Keratinocyte (primary cell): ENCODE data around the gene LILRB2. TPM values are rescaled to one million over a fixed set of nuclear protein-coding genes. Genes with fewer than 3 reads are reported as not detected.

Source experiments
- DNase-seq: peaks from one replicate; pipeline ENCODE4 v3.0.0-alpha.2; 2011; ENCODE audit warnings: low read depth, missing footprints, low spot score
- FAIRE-seq: peaks from 2 replicates; lab custom pipeline; 2011; peaks lifted over from hg19 to GRCh38; lab: Jason Lieb, UNC
- H2AFZ ChIP-seq: 2 replicates; pipeline ENCODE4 v1.6.0; 2012; ENCODE audit warnings: low read length, control low read depth, inconsistent platforms; ENCODE audit not compliant: control insufficient read depth
- H3K27ac ChIP-seq: 2 replicates; pipeline ENCODE4 v1.5.1; 2011; ENCODE audit warnings: low read length; ENCODE audit not compliant: control insufficient read depth, insufficient read depth
- H3K27me3 ChIP-seq: 3 replicates; pipeline ENCODE4 v1.6.0; 2011; ENCODE audit warnings: low read length; ENCODE audit not compliant: control insufficient read depth, insufficient read depth; ENCODE audit errors: extremely low read depth
- H3K36me3 ChIP-seq, 2 experiments: 2 replicates in 1 of 2; 3 replicates in 1 of 2; pipeline ENCODE4 v1.5.1; 2011; ENCODE audit warnings: low read length in 2 of 2, mild to moderate bottlenecking in 1 of 2; ENCODE audit not compliant: control insufficient read depth in 2 of 2, insufficient read depth in 2 of 2; ENCODE audit errors: extremely low read depth in 1 of 2
- H3K4me1 ChIP-seq: 3 replicates; pipeline ENCODE4 v1.5.1; 2011; ENCODE audit warnings: low read length; ENCODE audit not compliant: control insufficient read depth, insufficient read depth; ENCODE audit errors: extremely low read depth
- H3K4me2 ChIP-seq: 3 replicates; pipeline ENCODE4 v1.6.0; 2011; ENCODE audit warnings: low read depth, low read length; ENCODE audit not compliant: control insufficient read depth, insufficient read depth; ENCODE audit errors: extremely low read depth
- H3K4me3 ChIP-seq, 3 experiments: fragments of 200-600 bp in 1 of 3; sonication (generic) in 1 of 3; 2 replicates in 2 of 3; 3 replicates in 1 of 3; pipeline ENCODE4 v1.5.1; 2011 to 2016; ENCODE audit warnings: low read length in 3 of 3, mild to moderate bottlenecking in 3 of 3, control low read depth in 2 of 3, inconsistent platforms in 1 of 3, low read depth in 1 of 3, mixed read lengths in 1 of 3, mixed run types in 1 of 3, moderate library complexity in 1 of 3; ENCODE audit not compliant: control insufficient read depth in 2 of 3, insufficient read depth in 2 of 3; ENCODE audit errors: extremely low read depth in 1 of 3
- H3K79me2 ChIP-seq: 2 replicates; pipeline ENCODE4 v1.6.0; 2012; ENCODE audit warnings: low read length; ENCODE audit not compliant: control insufficient read depth, insufficient read depth
- H3K9ac ChIP-seq: 3 replicates; pipeline ENCODE4 v1.6.0; 2011; ENCODE audit warnings: low read length; ENCODE audit not compliant: control insufficient read depth, insufficient read depth; ENCODE audit errors: extremely low read depth
- H3K9me1 ChIP-seq: 3 replicates; pipeline ENCODE4 v1.6.0; 2011; ENCODE audit warnings: low read length; ENCODE audit not compliant: control insufficient read depth, insufficient read depth; ENCODE audit errors: extremely low read depth
- H3K9me3 ChIP-seq: 2 replicates; pipeline ENCODE4 v1.5.1; 2012; ENCODE audit warnings: low read depth, low read length; ENCODE audit not compliant: control insufficient read depth
- H4K20me1 ChIP-seq: 3 replicates; pipeline ENCODE4 v1.6.0; 2011; ENCODE audit warnings: low read length; ENCODE audit not compliant: control insufficient read depth, insufficient read depth; ENCODE audit errors: extremely low read depth
- EZH2 ChIP-seq: IDR thresholded peaks from one replicate; pipeline ENCODE4 v1.6.1; 2012; ENCODE audit warnings: inconsistent platforms, mild to moderate bottlenecking, low read length, moderate library complexity
- dilution Hi-C: fragments of 300-500 bp; cut with MboI; formaldehyde crosslinking; loops from one replicate; pipeline ENCODE4 v1.7.0; 2020; ENCODE audit warnings: low sequenced_read_pairs; ENCODE audit not compliant: extremely low pct_ligation_motif_present
- polyA plus RNA-seq, 5 experiments: library from polyadenylated mRNA; depleted of rRNA in 3 of 5; stranded (reverse) in 3 of 5; stranded (forward) in 1 of 5; unstranded in 1 of 5; fragments of >200 nt; gene quantifications; 1 replicate in 1 of 5; 2 replicates in 3 of 5; 3 replicates in 1 of 5; pipeline versions ENCODE4 v1.2.1 to v1.2.3, GENCODE V29; 2011 to 2012; ENCODE audit warnings: missing spikeins in 2 of 5, low read depth in 1 of 5, low replicate concordance in 1 of 5
- TF ChIP-seq, protein P1 (sequence below), 3 experiments: IDR thresholded peaks in 1 of 3; conservative IDR thresholded peaks in 1 of 3; optimal IDR thresholded peaks in 1 of 3; 2 replicates in 2 of 3; 3 replicates in 1 of 3; pipeline versions ENCODE3 to v1.5.1; 2011; ENCODE audit warnings: low read length in 3 of 3, mild to moderate bottlenecking in 3 of 3, moderate library complexity in 2 of 3, control low read depth in 1 of 3, inconsistent platforms in 1 of 3; ENCODE audit not compliant: insufficient read depth in 2 of 3; ENCODE audit errors: extremely low read depth in 1 of 3

LILRB2 gene
- polyA plus RNA-seq, 1 donor (not counting 4 experiments of a cell fraction or from before 2014, with no cell fraction given): not detected

DNA sequence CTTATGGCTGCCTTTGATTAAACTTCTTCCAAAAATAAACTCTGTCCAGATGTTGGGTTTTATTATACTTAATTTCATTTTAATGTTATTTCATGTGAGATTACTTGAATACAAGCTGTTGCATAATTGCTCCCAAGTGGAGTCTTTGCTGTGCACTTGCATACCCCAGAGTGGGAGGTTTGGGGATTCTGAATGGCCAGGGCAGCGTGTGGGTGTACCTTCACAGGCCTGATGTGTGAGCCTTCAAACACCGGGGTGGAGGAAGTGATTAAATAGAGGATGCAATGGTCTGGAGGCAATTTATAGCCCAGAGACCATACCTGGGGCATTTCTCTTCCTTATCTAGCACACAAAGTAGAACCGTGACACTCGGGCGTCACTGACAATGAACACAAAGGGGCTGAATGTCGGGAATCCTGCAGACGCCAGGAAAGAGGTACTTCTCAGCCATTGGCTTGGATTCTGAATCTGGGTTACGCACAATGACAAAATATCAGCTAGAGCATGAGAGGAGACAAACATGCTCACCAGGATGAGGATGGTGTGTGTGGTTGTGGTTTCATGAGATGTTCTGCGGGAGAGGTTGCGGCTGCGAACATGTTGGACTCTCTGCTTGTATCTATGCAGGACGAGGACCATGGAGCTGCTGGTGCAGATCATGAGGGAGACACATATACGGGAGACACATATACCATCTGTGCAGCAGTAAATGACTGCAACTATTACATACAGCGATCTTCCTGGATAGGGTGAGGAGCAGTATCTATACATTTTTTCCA lies 39.2 kb upstream of the LILRB2 start:
- Histone ChIP-seq H3K79me2 (no peaks in the 10 kb centered on the region), H3K27ac (no peak overlapping the region), H2AFZ (no peak overlapping the region), H3K9me1 (no peaks in the 10 kb centered on the region), H3K4me2 (no peak overlapping the region), H3K9ac (no peak overlapping the region), H3K36me3 (no peaks in the 10 kb centered on the region), H4K20me1 (no peaks in the 10 kb centered on the region), H3K9me3 (no peaks in the 10 kb centered on the region), H3K4me3 (no peak overlapping the region), H3K27me3 (no peaks in the 10 kb centered on the region), H3K4me1 (no peaks in the 10 kb centered on the region)
- DNase-seq: no peak
- TF ChIP-seq, protein P1, sequence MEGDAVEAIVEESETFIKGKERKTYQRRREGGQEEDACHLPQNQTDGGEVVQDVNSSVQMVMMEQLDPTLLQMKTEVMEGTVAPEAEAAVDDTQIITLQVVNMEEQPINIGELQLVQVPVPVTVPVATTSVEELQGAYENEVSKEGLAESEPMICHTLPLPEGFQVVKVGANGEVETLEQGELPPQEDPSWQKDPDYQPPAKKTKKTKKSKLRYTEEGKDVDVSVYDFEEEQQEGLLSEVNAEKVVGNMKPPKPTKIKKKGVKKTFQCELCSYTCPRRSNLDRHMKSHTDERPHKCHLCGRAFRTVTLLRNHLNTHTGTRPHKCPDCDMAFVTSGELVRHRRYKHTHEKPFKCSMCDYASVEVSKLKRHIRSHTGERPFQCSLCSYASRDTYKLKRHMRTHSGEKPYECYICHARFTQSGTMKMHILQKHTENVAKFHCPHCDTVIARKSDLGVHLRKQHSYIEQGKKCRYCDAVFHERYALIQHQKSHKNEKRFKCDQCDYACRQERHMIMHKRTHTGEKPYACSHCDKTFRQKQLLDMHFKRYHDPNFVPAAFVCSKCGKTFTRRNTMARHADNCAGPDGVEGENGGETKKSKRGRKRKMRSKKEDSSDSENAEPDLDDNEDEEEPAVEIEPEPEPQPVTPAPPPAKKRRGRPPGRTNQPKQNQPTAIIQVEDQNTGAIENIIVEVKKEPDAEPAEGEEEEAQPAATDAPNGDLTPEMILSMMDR (optimal IDR thresholded peaks at IDR 0.05 in 1 of 3, IDR thresholded peaks at IDR 0.05 in 1 of 3, conservative IDR thresholded peaks at IDR 0.05 in 1 of 3; ENCODE audit: extremely low read depth in 1 of 3, insufficient read depth in 2 of 3, low read length in 3 of 3): no peak
- no peak for TF ChIP-seq EZH2
- dilution Hi-C loops: no loop called here
- FAIRE-seq: no peak

DNA sequence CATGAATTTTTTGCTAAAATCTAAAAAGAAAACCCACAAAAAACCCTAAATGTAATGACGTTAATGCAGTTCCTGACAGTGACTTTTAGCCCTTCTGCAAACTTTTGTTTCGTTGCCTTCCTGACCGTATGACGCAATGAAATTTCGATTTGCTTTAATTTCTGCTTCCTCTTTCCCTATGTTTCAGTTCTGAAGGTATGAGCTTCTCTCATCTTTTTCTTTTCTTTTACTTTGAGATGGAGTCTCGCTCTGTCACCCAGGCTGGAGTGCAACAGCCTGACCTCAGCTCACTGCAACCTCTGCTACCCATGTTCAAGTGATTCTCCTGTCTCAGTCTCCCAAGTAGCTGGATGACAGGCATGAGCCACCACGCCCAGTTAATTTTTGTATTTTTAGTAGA lies 38.1 kb upstream of the LILRB2 start:
- H3K9ac ChIP-seq: no peak overlapping the region
- TF ChIP-seq EZH2: no peak
- TF ChIP-seq, protein P1 (optimal IDR thresholded peaks at IDR 0.05 in 1 of 3, IDR thresholded peaks at IDR 0.05 in 1 of 3, conservative IDR thresholded peaks at IDR 0.05 in 1 of 3; ENCODE audit: extremely low read depth in 1 of 3, insufficient read depth in 2 of 3, low read length in 3 of 3): no peak
- no peak overlapping the region for H3K27ac ChIP-seq
- no peaks in the 10 kb centered on the region for H3K9me3 ChIP-seq
- dilution Hi-C loops: no loop called here
- no peak for DNase-seq
- no peak overlapping the region for H3K4me3 ChIP-seq
- H3K4me2 ChIP-seq: no peak overlapping the region
- no peaks in the 10 kb centered on the region for H3K79me2 ChIP-seq
- H2AFZ ChIP-seq: no peak overlapping the region
- no peaks in the 10 kb centered on the region for H3K36me3 ChIP-seq
- H3K4me1 ChIP-seq: no peaks in the 10 kb centered on the region
- H3K27me3 ChIP-seq: no peaks in the 10 kb centered on the region
- no peaks in the 10 kb centered on the region for H4K20me1 ChIP-seq
- no peaks in the 10 kb centered on the region for H3K9me1 ChIP-seq
- no peak for FAIRE-seq
